Stimulated activated CD8-positive, alpha-beta memory T cell treated with anti-CD3 and anti-CD28 coated beads, Interleukin-4, amount 100 ng/mL, for 24 hours (primary cell): Measurements from ENCODE around the gene KRT25.
"Not testable (repeated sequence)": the region's sequence is repeated elsewhere in the genome, so short reads cannot be mapped to it uniquely, and the experiment has no call there.

Experiments used
- DNase-seq: peaks from one replicate; pipeline ENCODE4 v3.0.0-alpha.2; 2020; ENCODE audit warnings: low read depth

The KRT25 gene

GRCh38 chr17:40751065-40751464 is 4.1 kb downstream of the KRT25 start:
- DNase-seq, result no peak

GRCh38 chr17:40750391-40750790 is 4.7 kb downstream of the KRT25 start:
- DNase-seq, result no peak

- not testable (repeated sequence) for DNase-seq
Observed at GRCh38 chr17:40748666-40749065, 6.5 kb downstream of the KRT25 start.

- DNase-seq, result no peak
Observed at GRCh38 chr17:40738553-40738952, 16.6 kb downstream of the KRT25 start.

- DNase-seq, result no peak
Observed at GRCh38 chr17:40735016-40735415, 20.1 kb downstream of the KRT25 start.

GRCh38 chr17:40734018-40734417 is 21.1 kb downstream of the KRT25 start:
- no peak for DNase-seq

GRCh38 chr17:40730970-40731369 is 24.2 kb downstream of the KRT25 start:
- DNase-seq, result no peak

- no peak for DNase-seq
Observed at GRCh38 chr17:40727447-40728231, 27.5 kb downstream of the KRT25 start.

- no peak for DNase-seq
Observed at GRCh38 chr17:40726919-40727318, 28.2 kb downstream of the KRT25 start.

- DNase-seq, result no peak
Observed at GRCh38 chr17:40724656-40725055, 30.5 kb downstream of the KRT25 start.

- no peak for DNase-seq
Observed at GRCh38 chr17:40722241-40722640, 32.9 kb downstream of the KRT25 start.

- no peak for DNase-seq
Observed at GRCh38 chr17:40720899-40721298, 34.2 kb downstream of the KRT25 start.

GRCh38 chr17:40718930-40719329 is 36.2 kb downstream of the KRT25 start:
- no peak for DNase-seq

GRCh38 chr17:40717776-40718175 is 37.4 kb downstream of the KRT25 start:
- DNase-seq, result no peak

GRCh38 chr17:40714473-40714872 is 40.7 kb downstream of the KRT25 start:
- DNase-seq, result no peak

GRCh38 chr17:40707745-40708144 is 47.4 kb downstream of the KRT25 start:
- no peak for DNase-seq

- no peak for DNase-seq
Observed at GRCh38 chr17:40705584-40705983, 49.5 kb downstream of the KRT25 start.

- no peak for DNase-seq
Observed at GRCh38 chr17:40703652-40704051, 51.5 kb downstream of the KRT25 start, which contains the start of gene KRT24. Gene KRT24 (minus strand): TSS chr17:40703752. CDS start chr17:40703693, 59 bp downstream.

GRCh38 chr17:40702271-40702670 is 52.9 kb downstream of the KRT25 start:
- DNase-seq, result no peak

GRCh38 chr17:40699853-40700252 is 55.3 kb downstream of the KRT25 start:
- DNase-seq, result no peak

GRCh38 chr17:40699371-40699770 is 55.8 kb downstream of the KRT25 start:
- no peak for DNase-seq
